Stimulated activated naive CD8-positive, alpha-beta T cell treated with anti-CD3 and anti-CD28 coated beads, Interleukin-15, Interleukin-2, amounts not matched to agents 100 ng/mL and 50 ng/mL, for 24 hours (primary cell): ENCODE results near the gene ELFN1.

ENCODE experiments used
- H3K27ac Mint-ChIP-seq: one replicate; pipeline ENCODE4 v1.8.0; 2021; ENCODE audit warnings: mild to moderate bottlenecking, mixed read lengths
- H3K27me3 Mint-ChIP-seq: one replicate; pipeline ENCODE4 v1.8.0; 2021; ENCODE audit warnings: mixed read lengths
- H3K36me3 Mint-ChIP-seq: one replicate; pipeline ENCODE4 v1.8.0; 2021; ENCODE audit warnings: low read depth, mixed read lengths
- H3K4me1 Mint-ChIP-seq: one replicate; pipeline ENCODE4 v1.8.0; 2021; ENCODE audit warnings: low read depth, mixed read lengths
- H3K4me3 Mint-ChIP-seq: one replicate; pipeline ENCODE4 v1.8.0; 2021; ENCODE audit warnings: mild to moderate bottlenecking, mixed read lengths
- H3K9me3 Mint-ChIP-seq: one replicate; pipeline ENCODE4 v1.8.0; 2021; ENCODE audit warnings: mixed read lengths

Gene ELFN1

DNA sequence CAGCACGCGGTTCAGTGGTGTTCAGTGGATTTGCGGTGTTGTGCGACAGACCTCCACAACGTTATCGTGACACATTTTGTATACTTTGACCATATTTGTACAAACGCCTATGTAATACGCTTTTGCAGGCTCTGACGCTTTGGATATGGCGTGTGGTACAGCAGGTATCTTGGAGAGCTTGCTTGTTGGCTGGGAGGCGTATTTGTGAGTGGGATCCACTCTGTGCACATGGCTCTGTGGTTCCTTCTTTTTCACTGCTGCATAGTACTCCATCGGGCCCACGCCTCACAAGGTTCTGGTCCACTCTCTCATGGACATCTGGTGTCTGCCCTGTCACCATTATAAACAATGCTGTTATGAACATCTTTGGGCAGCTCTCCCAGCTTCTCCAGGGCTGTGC, 53.2 kb downstream of the ELFN1 start:
- Mint-ChIP-seq H3K9me3 (no peaks in the 10 kb centered on the region), H3K27me3 (peaks cover 12% of the 10 kb centered on the region), H3K27ac (no peak overlapping the region), H3K36me3 (no peaks in the 10 kb centered on the region), H3K4me1 (no peaks in the 10 kb centered on the region), H3K4me3 (no peak overlapping the region)

DNA sequence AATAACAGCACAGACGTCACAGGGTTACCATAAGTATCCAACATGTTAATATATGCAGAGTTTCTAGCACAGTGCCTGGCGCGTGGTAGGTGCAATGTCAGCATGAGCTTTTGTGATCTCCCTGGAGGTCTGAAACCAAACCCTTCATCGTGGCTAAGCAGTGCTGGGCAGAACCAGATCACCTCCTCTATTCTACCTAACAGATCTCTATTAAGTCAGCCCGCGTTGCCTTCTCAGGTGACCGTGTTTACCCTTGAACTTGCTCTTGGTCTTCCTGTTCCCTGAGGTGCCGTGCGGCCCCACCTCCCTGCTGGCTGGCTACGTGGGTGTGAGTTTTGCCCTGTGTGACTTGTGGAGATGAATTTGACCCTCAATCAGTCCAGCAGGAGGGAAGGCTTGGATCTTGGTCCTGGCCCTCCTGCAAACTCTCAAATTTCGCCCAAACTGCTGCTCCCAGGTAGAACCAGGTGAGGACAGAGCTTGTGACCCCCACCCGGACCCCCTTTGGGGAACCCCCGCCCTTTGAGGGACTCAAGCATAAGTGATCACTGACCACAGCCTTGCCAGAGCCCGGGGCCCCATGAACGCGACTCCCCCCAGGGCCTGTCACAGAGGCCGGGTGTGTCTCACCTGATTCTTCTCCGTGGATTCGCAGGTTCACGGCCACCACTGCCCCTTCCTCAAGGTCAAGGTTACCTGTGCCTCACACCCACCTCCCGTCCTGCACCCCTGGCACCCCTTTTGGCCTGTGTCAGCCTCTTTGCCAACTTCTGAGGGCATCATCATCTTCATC, 54.2 kb downstream of the ELFN1 start:
- Mint-ChIP-seq H3K27me3 (peaks cover 12% of the 10 kb centered on the region), H3K27ac (no peak overlapping the region), H3K36me3 (no peaks in the 10 kb centered on the region), H3K9me3 (no peaks in the 10 kb centered on the region), H3K4me3 (no peak overlapping the region), H3K4me1 (no peaks in the 10 kb centered on the region)

DNA sequence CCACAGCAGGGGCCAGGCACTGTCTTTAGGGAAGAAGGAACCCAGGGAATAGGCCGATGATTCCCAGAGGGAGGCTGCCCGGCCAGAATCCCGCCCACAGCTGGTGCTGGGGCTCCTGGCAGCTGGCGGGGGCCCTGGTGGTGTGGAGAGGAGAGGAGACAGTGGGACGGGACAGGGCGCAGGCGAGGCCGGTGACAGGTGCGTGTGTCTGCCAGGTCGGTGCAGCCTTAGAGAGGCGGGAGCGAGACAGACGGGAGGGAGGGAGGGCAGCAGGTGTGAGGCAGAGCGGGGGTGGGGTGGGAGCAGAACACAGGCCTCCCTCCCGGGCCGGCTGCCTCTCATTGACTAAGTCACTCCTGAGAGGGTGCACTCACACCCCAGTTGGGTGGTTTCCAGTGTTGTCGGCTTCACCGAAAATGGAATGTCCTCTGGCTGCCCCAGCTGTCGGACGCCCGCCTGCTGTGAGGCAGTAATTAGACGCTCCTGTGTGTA, 55.2 kb downstream of the ELFN1 start:
- no peak overlapping the region for H3K4me3 Mint-ChIP-seq
- H3K4me1 Mint-ChIP-seq: no peaks in the 10 kb centered on the region
- no peak overlapping the region for H3K27ac Mint-ChIP-seq
- no peaks in the 10 kb centered on the region for H3K9me3 Mint-ChIP-seq
- no peaks in the 10 kb centered on the region for H3K36me3 Mint-ChIP-seq
- peaks cover 12% of the 10 kb centered on the region for H3K27me3 Mint-ChIP-seq

DNA sequence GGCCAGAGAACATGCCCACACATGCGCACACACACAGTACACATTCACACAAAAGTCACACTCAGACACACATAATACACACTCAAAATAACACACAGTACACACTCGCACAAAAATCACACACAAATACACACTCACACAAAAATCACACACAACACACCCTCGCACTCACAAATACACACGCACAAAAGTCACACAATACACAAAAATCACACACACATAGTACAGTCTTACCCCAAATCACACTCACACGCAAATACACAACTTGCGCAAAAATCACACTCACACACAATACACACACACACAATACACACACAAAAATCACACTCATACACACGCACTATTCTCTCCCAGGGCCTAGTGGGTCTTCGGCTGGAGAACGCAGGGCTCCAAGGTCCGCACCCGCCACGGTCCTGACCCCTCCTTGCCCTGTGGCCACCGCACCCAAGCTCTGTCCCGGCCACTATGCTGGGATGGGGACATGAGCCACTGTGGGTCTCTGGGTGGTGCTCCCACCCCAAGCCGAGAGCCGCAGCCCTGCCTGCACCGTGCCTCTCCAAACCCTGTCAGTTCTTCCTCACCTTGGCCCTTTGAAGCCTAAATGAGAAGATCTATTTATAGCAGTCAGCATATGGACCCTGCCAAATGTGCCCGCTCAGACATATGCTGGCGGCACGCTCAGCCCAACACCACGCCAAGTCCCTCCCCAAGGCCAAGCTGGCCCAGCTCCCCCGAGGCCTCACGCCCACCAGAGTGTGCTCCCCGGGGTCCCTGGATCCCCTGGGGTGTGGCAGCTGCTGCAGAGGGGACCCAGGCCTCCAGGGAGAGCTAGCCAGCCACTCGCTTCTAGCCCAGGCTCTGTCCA, 55.9 kb downstream of the ELFN1 start:
- no peak overlapping the region for H3K4me3 Mint-ChIP-seq
- H3K27me3 Mint-ChIP-seq: peaks cover 12% of the 10 kb centered on the region
- no peaks in the 10 kb centered on the region for H3K36me3 Mint-ChIP-seq
- no peaks in the 10 kb centered on the region for H3K9me3 Mint-ChIP-seq
- no peak overlapping the region for H3K27ac Mint-ChIP-seq
- no peaks in the 10 kb centered on the region for H3K4me1 Mint-ChIP-seq

DNA sequence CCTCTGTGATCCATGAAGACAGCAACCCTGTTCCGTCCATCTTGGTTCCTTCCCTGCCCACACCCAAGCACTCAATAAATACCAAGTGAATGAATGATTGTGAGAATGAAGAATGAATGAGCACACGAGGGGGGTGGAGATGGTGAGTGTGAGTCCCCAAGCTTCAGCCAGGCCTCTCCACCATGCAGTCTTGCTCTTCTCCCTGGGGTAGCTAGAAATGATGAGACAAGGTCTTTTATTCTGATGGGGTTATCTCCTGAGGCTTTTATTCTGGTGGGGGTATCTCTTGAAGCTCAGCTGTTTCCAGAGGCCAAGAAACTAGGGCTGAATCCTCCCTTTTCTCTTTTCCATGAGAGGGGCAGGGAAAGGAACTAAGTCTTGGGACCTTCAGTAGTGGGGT, 57.0 kb downstream of the ELFN1 start:
- Mint-ChIP-seq H3K27ac (no peak overlapping the region), H3K36me3 (no peaks in the 10 kb centered on the region), H3K9me3 (no peaks in the 10 kb centered on the region), H3K27me3 (peaks cover 12% of the 10 kb centered on the region), H3K4me1 (no peaks in the 10 kb centered on the region), H3K4me3 (no peak overlapping the region)

DNA sequence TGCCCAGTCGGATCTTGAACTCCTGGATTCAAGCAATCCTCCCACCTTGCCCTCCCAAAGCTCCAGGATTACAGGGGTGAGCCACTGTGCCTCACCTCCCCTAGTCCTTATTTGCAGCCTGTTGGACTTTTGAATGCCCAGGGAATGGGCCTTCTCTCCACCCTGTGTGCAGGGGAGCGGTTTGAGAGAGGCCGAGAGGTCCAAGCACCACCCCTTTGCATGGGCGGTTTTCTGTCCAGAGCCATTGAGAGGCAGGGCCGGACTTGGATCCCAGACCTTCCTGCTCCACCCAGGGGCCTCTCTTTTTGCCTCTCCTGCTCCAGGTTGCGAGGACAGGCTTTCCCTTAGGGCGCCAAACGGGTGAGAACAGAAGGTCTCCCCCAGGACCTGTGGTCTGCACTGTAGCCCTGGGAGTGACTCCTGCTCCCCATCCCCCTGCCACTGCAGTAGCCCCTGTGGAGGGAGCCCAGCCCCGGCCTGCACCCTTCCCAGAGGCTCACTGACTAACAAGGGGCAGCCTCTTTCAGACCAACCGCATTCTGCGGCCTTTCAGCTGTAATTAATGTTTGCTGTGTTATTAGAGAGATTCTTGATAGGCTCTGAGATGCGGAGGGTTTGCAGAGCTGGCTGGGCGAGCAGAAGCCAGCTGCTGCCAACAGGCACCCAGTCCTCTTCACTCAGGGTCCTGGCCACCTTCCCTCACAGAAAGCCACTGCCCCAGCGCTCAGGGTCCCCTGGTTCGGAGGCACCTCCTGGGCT, 57.9 kb downstream of the ELFN1 start:
- H3K4me1 Mint-ChIP-seq: no peaks in the 10 kb centered on the region
- H3K36me3 Mint-ChIP-seq: no peaks in the 10 kb centered on the region
- H3K9me3 Mint-ChIP-seq: no peaks in the 10 kb centered on the region

DNA sequence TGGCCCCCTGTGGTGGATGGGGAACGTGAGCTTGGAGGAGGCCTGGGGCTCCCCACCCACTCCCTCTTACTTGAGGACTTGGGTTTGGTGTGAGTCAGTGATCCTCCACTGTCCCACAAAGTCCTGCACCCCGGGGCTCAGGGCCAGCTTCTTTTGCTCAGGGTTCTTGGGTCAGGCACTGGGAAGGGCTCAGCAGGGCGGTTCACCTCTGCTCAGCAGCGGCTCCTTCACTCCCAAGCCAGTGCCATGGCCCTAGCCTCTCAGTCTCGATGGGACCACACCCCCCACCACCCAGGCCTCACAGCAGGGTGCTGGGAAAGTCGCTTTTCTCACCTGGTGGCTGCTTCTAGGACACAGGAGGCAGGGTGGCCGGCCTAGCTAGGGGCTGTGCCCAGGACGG, 59.1 kb downstream of the ELFN1 start:
- Mint-ChIP-seq H3K27ac (no peak overlapping the region), H3K4me3 (no peak overlapping the region), H3K4me1 (no peaks in the 10 kb centered on the region), H3K27me3 (peaks cover 12% of the 10 kb centered on the region), H3K36me3 (no peaks in the 10 kb centered on the region), H3K9me3 (no peaks in the 10 kb centered on the region)

More for the DNA sequence above, 57.9 kb downstream of the ELFN1 start:
- Mint-ChIP-seq H3K27ac (no peak overlapping the region), H3K27me3 (peaks cover 12% of the 10 kb centered on the region), H3K4me3 (no peak overlapping the region)

DNA sequence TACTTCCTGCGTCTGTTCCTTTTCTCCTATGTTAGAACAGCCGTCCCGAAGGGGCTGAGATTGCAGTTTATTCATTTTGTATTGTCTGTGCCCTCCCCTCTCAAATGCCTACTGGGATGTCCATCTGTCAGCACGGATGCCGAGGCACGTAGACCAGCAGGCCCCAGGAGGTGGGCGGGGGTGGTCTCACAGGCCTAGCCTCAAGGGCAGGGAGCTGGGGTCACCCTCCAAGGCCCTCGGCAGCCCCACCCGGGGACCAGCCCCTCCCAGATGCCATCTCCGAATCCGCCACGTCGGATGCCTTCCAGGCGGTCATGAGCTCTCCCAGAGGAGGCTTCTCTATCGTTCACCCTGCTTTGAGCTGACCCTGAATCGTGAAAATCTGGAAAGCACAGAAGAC, 59.7 kb downstream of the ELFN1 start:
- Mint-ChIP-seq H3K36me3 (no peaks in the 10 kb centered on the region), H3K27me3 (peaks cover 12% of the 10 kb centered on the region), H3K9me3 (no peaks in the 10 kb centered on the region), H3K27ac (no peak overlapping the region), H3K4me3 (no peak overlapping the region), H3K4me1 (no peaks in the 10 kb centered on the region)

DNA sequence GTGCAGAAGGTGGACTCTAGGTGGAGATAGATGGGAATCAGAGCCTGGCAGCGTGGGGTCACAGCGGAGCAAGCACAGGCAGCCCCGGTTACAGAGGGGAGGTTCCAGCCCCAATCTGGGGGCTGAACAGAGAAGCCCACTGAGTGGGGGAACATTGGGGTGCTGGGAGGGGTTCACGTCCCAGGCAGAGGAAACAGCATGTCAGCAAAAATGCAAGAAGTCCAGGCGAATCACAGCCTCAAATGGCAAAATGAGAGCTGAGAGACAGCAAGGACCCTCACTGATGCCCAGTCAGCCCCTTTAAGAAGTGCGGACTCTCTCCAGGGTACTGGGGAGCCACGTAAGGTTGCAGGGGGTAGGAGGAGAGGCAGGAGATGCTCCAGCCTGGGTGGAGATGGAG, 62.0 kb downstream of the ELFN1 start:
- H3K9me3 Mint-ChIP-seq: no peaks in the 10 kb centered on the region
- H3K36me3 Mint-ChIP-seq: no peaks in the 10 kb centered on the region
- no peak overlapping the region for H3K4me3 Mint-ChIP-seq
- peaks cover 3% of the 10 kb centered on the region for H3K27me3 Mint-ChIP-seq
- H3K4me1 Mint-ChIP-seq: no peaks in the 10 kb centered on the region
- no peak overlapping the region for H3K27ac Mint-ChIP-seq

DNA sequence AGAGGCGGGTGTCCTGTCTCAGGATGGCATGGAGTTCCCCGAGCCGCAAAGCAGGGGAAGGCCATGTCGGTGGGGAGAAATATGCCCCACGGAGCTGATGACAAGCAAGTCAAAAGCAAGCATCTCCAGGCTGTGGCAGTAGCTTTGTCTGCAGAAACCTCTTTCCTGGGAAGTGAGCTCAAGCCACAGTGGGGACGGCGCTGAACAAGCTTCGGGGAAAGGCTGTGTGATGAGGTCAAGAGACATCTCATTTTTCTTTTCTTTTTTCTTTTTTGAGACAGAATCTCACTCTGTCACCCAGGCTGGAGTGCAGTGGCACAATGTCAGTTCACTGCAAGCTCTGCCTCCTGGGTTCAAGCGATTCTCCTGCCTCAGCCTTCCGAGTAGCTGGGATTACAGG, 62.6 kb downstream of the ELFN1 start:
- Mint-ChIP-seq H3K4me1 (no peaks in the 10 kb centered on the region), H3K36me3 (no peaks in the 10 kb centered on the region), H3K9me3 (no peaks in the 10 kb centered on the region), H3K4me3 (no peak overlapping the region), H3K27me3 (no peaks in the 10 kb centered on the region), H3K27ac (no peak overlapping the region)

DNA sequence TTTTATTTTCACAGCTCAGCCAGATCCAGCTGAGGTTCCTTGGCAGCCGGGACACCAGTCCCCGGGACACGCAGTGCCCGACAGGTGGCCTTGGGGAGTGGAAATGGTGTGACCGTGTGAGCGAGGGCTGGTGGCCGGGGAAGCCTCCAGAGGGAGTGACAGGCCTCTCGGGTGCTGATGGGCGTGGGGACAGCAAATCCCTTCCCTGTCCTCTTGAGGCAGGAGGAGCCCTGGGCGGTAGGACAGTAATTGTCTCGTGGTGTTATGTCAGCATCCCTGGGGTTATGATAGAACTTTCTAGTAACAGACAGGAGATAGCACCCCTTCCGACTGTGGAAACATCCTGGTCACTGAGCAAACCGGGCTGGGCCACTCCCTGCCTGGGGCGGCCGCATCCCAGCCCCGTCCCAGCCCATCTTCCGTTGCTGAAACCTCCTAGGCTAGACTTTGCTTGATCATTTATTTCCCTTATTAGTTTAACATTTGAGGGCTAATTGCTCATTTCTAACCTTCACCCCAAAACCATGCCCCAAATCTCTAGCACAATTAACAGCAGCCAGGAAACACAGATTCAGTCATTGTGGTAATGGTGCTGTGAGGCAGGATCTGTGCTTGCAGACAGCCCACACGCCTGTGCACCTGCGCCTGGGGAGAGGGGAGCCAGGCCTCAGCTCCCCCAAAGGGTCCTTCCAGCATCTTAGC, 63.3 kb downstream of the ELFN1 start:
- no peak overlapping the region for H3K4me3 Mint-ChIP-seq
- no peak overlapping the region for H3K27ac Mint-ChIP-seq
- no peaks in the 10 kb centered on the region for H3K9me3 Mint-ChIP-seq
- H3K36me3 Mint-ChIP-seq: no peaks in the 10 kb centered on the region
- H3K4me1 Mint-ChIP-seq: peaks cover 3% of the 10 kb centered on the region
- H3K27me3 Mint-ChIP-seq: no peaks in the 10 kb centered on the region

DNA sequence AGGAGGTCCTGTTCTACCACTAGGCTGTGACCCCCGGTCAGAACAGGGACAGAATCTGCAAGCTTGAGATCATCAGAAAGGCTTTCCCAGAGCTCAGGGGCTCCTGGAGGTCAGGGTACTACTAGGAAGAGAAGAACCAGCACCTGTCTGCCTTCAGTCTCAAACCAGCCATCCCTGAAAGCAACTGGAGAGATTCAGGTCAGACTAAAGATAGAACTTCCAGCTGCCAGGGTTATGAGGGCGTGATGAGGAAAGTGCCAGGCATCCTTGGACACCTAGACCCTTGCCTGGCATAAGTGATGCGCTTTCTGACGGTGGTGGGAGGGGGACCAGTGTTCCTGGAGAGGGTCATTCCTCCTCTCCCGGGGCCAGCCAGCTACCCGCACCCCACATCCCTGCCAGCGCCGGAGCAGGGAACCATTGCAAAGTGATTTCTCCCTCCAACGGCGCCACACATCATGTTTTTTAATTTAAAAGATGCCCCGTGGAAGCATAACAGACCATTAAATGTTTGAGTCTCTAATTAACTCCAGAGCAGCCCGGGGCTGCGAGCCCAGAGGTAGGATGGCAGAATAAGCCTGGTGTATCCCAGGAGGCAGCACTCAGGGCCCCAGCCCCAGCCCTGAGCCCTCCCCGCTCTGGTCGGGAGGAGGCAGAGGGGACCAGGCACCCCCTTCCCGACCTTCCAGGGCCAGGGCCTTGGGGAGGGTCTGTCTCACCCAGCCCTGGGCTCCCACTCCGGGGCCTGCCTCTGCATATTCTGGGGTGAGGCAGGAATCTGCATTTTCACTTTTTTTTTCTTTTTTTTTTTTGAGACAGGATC, 64.0 kb downstream of the ELFN1 start:
- Mint-ChIP-seq H3K27ac (no peak overlapping the region), H3K4me1 (peaks cover 11% of the 10 kb centered on the region), H3K36me3 (no peaks in the 10 kb centered on the region), H3K27me3 (peaks cover 3% of the 10 kb centered on the region), H3K4me3 (no peak overlapping the region), H3K9me3 (no peaks in the 10 kb centered on the region)

DNA sequence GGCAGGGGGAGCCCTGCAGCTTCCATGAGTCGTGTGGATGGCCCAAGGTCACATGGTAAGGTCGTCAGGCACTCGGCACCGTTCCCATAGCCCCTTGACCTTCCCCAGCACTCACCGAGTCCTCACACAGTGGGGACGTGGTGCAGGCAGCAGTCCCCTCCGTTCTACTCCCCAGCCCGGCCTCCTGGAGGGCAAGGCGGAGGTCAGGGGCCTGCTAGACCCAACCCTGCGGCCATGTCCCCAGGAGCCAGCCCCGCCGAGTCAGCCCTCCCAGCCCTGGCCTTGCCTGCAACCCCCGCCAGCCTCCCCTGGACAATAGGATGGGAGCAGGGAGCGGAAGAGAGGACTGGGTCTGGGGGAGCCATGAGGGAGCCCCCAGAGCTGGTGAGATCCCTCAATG, 65.2 kb downstream of the ELFN1 start:
- Mint-ChIP-seq H3K4me3 (no peak overlapping the region), H3K36me3 (no peaks in the 10 kb centered on the region), H3K27ac (no peak overlapping the region), H3K27me3 (peaks cover 3% of the 10 kb centered on the region), H3K9me3 (no peaks in the 10 kb centered on the region), H3K4me1 (peaks cover 11% of the 10 kb centered on the region)
